IPS-15b (cell line): Measurements from ENCODE around the gene BDKRB1.

ENCODE experiments used
- H3K27me3 ChIP-seq: one replicate; pipeline ENCODE4 v1.6.1; 2013; ENCODE audit warnings: low read length; ENCODE audit not compliant: control insufficient read depth, insufficient read depth
- H3K36me3 ChIP-seq: one replicate; pipeline ENCODE4 v1.6.1; 2013; ENCODE audit warnings: low read length; ENCODE audit not compliant: control insufficient read depth, insufficient read depth
- H3K4me1 ChIP-seq: one replicate; pipeline ENCODE4 v1.6.1; 2013; ENCODE audit warnings: mild to moderate bottlenecking, low read length; ENCODE audit not compliant: control insufficient read depth, insufficient read depth
- H3K4me3 ChIP-seq: one replicate; pipeline ENCODE4 v1.5.1; 2013; ENCODE audit warnings: low read depth, low read length
- H3K9ac ChIP-seq: one replicate; pipeline ENCODE4 v1.6.1; 2013; ENCODE audit warnings: low read depth, mild to moderate bottlenecking, low read length
- H3K9me3 ChIP-seq: one replicate; pipeline ENCODE4 v1.6.1; 2013; ENCODE audit warnings: mild to moderate bottlenecking, low read length; ENCODE audit not compliant: control insufficient read depth, insufficient read depth

BDKRB1 gene

DNA sequence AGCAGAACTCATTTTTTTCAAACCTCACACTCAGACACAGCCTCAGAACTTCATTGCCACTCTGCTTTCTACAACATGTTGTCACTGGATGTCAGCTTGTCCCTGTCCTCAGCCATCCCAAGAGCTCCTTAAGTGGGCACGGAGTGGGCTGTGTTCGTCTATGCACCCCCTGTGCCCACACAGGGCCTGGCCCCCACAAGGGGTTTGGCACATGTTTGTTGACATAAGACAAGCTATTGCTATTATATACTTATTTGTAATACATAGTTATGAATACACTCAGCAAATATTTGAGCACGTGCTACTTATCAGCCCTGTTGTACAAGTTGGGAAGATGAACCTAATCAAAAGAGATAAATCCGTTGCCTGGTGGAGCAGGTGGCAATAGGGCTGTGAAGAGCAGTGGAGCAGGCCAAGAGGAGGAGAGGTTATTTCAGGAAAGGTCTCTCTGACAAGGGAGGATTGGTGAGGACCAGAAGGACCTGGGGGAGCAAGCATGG lies 4.3 kb upstream of the BDKRB1 start:
- Histone ChIP-seq H3K4me3 (no peak overlapping the region), H3K27me3 (no peaks in the 10 kb centered on the region), H3K9me3 (no peaks in the 10 kb centered on the region), H3K4me1 (no peaks in the 10 kb centered on the region), H3K36me3 (no peaks in the 10 kb centered on the region), H3K9ac (no peak overlapping the region)

DNA sequence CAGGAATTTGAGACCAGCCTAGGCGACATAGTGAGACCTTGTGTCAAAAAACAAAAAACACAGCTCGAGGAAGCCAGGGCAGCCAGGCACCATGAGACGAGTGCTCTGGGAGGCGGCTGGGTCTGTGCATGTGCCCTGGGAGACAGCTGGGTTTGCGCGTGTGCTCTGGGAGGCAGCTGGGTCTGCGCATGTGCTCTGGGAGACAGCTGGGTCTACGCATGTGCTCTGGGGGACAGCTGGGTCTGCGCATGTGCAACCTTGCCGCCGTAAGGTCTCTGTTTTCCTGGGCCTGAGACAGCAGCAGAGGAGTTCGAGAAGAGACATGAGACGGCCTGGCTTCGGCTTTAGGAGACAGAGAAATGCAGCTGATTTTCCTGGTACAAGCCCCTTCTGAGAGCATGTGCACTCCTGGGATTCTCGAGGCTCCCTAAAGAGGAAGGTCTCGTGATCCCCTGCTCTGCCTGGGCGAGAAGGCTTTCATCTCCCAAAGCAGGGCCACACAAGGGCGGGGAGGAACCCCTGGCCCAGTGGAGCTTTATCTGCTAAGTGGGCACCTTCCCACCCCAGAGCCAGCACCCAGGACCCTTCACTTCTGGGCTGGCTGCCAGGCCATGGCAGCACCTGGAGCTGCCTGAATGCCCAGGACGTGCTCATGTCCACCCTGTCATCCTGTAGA lies 3.5 kb upstream of the BDKRB1 start:
- Histone ChIP-seq H3K9ac (no peak overlapping the region), H3K4me3 (no peak overlapping the region)

DNA sequence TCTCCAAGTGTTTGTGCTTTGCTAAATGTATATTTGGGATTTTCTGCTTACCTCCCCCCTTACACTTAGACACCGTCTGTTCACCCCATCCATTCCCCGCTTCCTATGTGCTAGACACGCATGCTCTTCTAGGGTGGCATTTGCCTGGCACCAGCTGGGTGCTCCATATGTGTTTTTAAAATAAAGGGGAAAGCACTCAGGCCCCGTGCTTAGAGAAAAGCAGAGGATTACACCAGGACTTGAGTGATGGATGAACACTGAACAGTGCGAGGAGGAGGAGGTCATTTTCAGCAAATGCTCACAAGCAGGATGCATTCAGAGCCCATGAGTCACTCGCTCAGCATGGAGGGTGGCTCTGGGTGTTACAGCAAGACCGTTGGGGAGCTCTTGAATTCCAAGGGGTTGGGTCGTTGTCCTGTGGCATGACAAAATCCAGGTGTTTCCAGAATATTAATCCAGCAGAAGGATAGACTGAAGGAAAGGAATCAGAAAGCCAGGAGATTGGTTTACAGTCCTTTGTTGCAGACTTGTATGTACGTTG lies 2.9 kb upstream of the BDKRB1 start:
- Histone ChIP-seq H3K9ac (no peak overlapping the region), H3K27me3 (no peaks in the 10 kb centered on the region), H3K4me3 (no peak overlapping the region), H3K36me3 (no peaks in the 10 kb centered on the region), H3K4me1 (no peaks in the 10 kb centered on the region), H3K9me3 (no peaks in the 10 kb centered on the region)

More for the DNA sequence above, 3.5 kb upstream of the BDKRB1 start:
- Histone ChIP-seq H3K4me1 (no peaks in the 10 kb centered on the region), H3K27me3 (no peaks in the 10 kb centered on the region), H3K9me3 (no peaks in the 10 kb centered on the region), H3K36me3 (no peaks in the 10 kb centered on the region)

DNA sequence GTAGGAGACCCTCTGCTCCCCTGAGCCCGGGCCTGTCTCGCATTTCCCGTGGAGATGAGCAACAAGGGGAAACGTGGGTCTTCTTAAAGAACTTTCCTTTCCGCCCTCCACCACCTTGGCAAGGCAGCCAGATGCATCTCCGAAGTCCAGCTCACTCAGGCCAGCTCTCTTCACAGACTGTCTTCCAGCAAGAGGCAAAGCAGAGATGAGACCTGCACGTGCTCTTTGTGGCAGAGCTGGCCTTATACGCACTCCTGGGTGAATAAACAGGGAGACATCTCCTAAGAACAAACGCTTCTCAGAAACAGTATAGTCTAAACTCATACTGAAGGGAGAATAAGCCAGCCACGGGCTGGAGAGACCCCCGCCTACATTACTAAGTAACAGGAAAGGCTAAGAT lies 1.3 kb upstream of the BDKRB1 start:
- Histone ChIP-seq H3K9me3 (no peaks in the 10 kb centered on the region), H3K9ac (no peak overlapping the region), H3K4me1 (no peaks in the 10 kb centered on the region)

DNA sequence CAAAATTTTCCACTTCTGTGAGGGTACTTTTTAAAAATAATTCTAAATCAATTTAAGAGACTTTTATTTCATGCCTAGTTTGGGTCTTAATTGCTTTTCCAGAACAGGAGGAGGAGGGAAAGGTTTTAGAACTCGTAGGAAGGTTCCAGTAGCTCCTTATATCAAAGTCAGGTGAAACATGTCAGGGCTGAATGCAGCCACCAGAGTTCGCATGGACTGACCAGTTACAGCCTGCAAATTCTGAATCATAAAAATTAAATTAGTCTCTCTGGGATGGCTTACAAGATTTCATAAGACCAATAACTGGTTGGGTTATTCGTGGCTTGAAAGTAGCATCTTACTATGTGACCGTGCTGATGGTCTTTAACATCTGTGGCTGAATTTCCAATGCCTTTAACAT lies 397 bp downstream of the BDKRB1 start:
- H3K4me1 ChIP-seq: no peaks in the 10 kb centered on the region
- H3K9ac ChIP-seq: no peak overlapping the region

More for the DNA sequence above, 1.3 kb upstream of the BDKRB1 start:
- Histone ChIP-seq H3K27me3 (no peaks in the 10 kb centered on the region), H3K36me3 (no peaks in the 10 kb centered on the region), H3K4me3 (no peak overlapping the region)

DNA sequence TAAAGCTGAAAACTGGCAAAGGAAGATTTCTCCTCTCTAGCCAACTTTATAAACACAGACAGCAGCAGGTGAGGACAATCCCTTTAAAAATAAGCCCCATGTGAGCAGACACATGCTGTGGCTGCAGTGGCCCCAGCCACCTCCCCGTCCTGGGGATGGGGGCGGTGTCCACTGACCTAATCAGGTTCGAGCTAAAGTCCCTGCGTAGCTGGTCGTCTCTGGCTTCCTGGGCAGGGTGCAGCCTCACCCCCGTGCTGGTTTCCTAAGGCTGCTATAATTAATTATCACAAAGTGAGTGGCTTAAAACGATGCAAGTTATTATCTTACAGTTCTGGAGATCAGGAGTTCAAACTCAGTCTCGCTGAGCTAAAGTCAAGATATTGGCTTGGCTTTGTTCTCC lies 1.0 kb downstream of the BDKRB1 start:
- H3K27me3 ChIP-seq: no peaks in the 10 kb centered on the region
- H3K4me1 ChIP-seq: no peaks in the 10 kb centered on the region
- no peak overlapping the region for H3K9ac ChIP-seq
- no peaks in the 10 kb centered on the region for H3K9me3 ChIP-seq
- no peaks in the 10 kb centered on the region for H3K36me3 ChIP-seq
- no peak overlapping the region for H3K4me3 ChIP-seq

More for the DNA sequence above, 397 bp downstream of the BDKRB1 start:
- H3K27me3 ChIP-seq: no peaks in the 10 kb centered on the region
- no peak overlapping the region for H3K4me3 ChIP-seq
- no peaks in the 10 kb centered on the region for H3K36me3 ChIP-seq
- no peaks in the 10 kb centered on the region for H3K9me3 ChIP-seq

DNA sequence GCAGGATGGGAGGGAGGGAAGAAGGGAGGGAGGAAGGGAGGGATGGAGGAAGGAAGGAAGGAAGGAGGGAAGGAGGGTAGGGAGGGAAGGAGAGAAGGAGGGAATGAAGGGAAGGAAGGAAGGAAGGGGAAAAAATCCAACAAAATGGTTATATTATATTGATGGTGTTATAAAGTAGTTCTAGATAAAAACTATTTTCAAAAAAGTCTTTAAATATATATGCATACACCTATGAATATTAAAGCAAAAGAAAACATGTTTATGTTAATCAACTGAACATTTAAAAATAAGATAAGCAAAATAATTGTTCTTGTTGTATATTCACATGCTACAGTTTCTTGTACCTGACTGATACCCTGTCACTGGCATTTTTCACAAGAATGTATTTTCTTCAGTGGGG lies 1.9 kb downstream of the BDKRB1 start:
- Histone ChIP-seq H3K27me3 (no peaks in the 10 kb centered on the region), H3K9me3 (no peaks in the 10 kb centered on the region), H3K4me3 (no peak overlapping the region), H3K9ac (no peak overlapping the region), H3K36me3 (no peaks in the 10 kb centered on the region), H3K4me1 (no peaks in the 10 kb centered on the region)

DNA sequence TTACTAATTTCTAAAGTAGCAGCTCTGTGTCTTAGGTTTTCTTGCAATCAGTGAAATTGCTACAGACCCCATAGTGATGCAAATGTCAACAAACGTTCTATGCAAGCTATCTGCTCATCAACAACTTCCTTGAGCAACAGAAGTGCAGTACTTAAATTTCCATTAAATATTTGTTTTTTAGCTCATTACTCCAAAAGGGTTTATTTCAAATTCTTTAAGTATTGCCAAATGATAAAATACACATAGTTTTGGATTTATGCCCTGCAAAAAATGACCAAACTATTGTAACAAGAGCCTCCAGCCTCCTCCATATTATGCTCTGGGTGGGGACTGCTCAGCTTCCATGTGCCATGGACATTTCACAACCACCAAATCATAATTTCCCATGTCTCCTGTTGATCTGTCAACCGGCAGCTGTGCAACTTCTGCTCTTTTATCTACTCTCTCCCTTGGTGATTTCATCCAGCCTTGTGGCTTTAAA lies 4.4 kb downstream of the BDKRB1 start:
- no peaks in the 10 kb centered on the region for H3K9me3 ChIP-seq
- no peaks in the 10 kb centered on the region for H3K36me3 ChIP-seq
- no peak overlapping the region for H3K9ac ChIP-seq
- H3K4me1 ChIP-seq: no peaks in the 10 kb centered on the region
- H3K27me3 ChIP-seq: no peaks in the 10 kb centered on the region
- H3K4me3 ChIP-seq: no peak overlapping the region

DNA sequence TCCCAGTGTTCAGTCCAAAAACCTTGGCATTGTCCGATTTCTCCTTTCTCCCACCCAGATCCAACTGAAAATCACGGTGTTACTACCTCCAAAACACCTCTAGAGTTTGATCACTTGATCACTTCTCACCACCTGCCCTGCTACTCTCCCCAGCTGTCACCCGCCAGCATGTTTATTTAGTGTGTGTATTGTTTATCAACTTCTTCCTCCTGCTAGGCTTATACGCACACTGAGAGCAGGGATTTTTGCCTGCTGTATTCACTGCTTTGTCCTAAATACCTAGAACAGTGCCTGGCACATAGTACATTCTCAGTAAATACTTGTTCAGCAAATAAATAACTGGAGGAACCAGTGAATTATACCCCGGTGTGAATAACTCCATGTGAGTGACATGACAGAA lies 5.0 kb downstream of the BDKRB1 start:
- Histone ChIP-seq H3K27me3 (no peaks in the 10 kb centered on the region), H3K4me3 (no peak overlapping the region), H3K4me1 (no peaks in the 10 kb centered on the region), H3K9me3 (no peaks in the 10 kb centered on the region), H3K9ac (no peak overlapping the region), H3K36me3 (no peaks in the 10 kb centered on the region)

DNA sequence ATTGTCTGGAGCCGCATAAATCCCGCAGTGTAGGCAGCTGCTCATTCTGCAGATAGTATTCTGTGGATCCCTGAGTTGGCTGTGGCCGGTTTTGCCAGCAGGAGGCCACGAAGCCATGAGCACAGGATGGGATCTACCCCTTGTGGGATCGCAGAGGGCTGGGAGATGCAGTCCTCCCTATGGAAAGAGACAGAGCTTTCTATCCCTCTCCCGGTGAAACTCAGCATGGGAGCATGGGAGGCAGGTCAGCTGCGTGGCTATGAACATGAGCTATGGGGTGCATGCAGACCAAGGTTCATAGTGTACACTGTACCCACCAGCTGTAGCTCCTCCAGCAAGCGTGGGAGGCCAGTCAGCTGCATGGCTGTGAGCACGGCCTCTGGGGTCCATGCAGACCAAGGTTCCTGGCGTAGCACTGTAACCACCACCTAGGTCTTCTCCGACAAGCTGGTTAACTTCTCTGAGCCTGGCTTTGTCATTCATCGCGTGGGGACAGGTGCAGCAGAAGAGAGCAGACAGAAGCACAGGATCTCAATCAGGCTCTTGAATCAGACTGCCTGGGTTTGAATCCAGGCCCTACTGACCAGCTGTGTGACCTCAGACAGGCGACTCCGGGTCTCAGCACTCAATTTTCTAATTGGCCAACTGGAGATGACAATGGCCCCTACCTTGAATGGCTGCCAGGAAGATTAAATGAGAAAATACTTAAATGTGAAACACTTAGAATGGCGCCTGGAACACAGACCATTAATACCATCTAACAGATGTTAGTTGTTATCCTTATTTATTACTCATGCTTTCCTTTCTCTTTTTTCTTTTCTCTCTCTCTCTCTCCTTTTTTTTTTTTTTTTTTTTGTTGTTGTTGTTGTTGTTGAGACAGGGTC lies 6.0 kb downstream of the BDKRB1 start:
- Histone ChIP-seq H3K9ac (no peak overlapping the region), H3K4me1 (no peaks in the 10 kb centered on the region), H3K36me3 (no peaks in the 10 kb centered on the region), H3K27me3 (no peaks in the 10 kb centered on the region), H3K4me3 (no peak overlapping the region), H3K9me3 (no peaks in the 10 kb centered on the region)

DNA sequence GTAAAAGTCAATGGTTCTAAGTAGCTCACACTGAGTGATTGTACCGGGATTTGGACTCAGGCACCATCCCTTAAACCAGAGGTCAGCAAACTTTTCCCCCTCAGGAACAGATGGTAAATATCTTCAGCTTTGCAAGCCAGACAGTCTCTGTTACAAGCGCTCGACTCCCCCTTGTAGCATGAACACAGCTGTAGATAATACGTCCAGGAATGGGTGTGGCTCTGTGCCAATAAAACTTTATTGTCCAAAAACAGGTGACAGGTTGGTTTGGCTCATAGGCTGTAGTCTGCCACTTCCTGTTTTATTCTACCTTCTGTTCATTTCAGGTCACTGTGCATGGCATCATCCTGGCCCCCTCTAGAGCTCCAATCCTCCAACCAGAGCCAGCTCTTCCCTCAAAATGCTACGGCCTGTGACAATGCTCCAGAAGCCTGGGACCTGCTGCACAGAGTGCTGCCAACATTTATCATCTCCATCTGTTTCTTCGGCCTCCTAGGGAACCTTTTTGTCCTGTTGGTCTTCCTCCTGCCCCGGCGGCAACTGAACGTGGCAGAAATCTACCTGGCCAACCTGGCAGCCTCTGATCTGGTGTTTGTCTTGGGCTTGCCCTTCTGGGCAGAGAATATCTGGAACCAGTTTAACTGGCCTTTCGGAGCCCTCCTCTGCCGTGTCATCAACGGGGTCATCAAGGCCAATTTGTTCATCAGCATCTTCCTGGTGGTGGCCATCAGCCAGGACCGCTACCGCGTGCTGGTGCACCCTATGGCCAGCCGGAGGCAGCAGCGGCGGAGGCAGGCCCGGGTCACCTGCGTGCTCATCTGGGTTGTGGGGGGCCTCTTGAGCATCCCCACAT lies 7.6 kb downstream of the BDKRB1 start:
- no peak overlapping the region for H3K9ac ChIP-seq
- no peaks in the 10 kb centered on the region for H3K36me3 ChIP-seq
- H3K4me3 ChIP-seq: no peak overlapping the region
- no peaks in the 10 kb centered on the region for H3K27me3 ChIP-seq
- H3K4me1 ChIP-seq: no peaks in the 10 kb centered on the region
- no peaks in the 10 kb centered on the region for H3K9me3 ChIP-seq
